Loucy (cell line): ENCODE measurements around the gene CH25H.

Experiments used
- H2AFZ ChIP-seq: fragments of 200-600 bp; sonication (generic); 2 replicates; pipeline ENCODE4 v1.6.0; 2016; ENCODE audit warnings: antibody characterized with exemption, mild to moderate bottlenecking, low read length, moderate library complexity
- H3F3A ChIP-seq: fragments of 200-600 bp; 2 replicates; pipeline ENCODE4 v1.6.0; 2016; ENCODE audit warnings: antibody characterized with exemption, low read depth, mild to moderate bottlenecking
- H3K27me3 ChIP-seq: fragments of 200-600 bp; sonication (generic); 2 replicates; pipeline ENCODE4 v1.6.1; 2014; ENCODE audit warnings: low read length, mild to moderate bottlenecking; ENCODE audit not compliant: insufficient read depth, poor library complexity, severe bottlenecking
- H3K36me3 ChIP-seq: fragments of 200-600 bp; sonication (generic); 2 replicates; pipeline ENCODE4 v1.6.1; 2016; ENCODE audit warnings: low read length; ENCODE audit not compliant: insufficient read depth
- H3K4me1 ChIP-seq: fragments of 200-600 bp; sonication (generic); 2 replicates; pipeline ENCODE4 v1.5.1; 2014; ENCODE audit warnings: low read length, mild to moderate bottlenecking; ENCODE audit not compliant: insufficient read depth, poor library complexity, severe bottlenecking
- H3K4me2 ChIP-seq: fragments of 200-600 bp; sonication (generic); 2 replicates; pipeline ENCODE4 v1.6.0; 2014; ENCODE audit warnings: antibody characterized with exemption, low read length, low read depth, mild to moderate bottlenecking; ENCODE audit not compliant: poor library complexity, severe bottlenecking
- H3K4me3 ChIP-seq: fragments of 200-600 bp; sonication (generic); 2 replicates; pipeline ENCODE4 v1.5.1; 2014; ENCODE audit warnings: low read length, mild to moderate bottlenecking, mixed read lengths; ENCODE audit not compliant: poor library complexity, severe bottlenecking
- H3K79me2 ChIP-seq: fragments of 200-600 bp; sonication (generic); 2 replicates; pipeline ENCODE4 v1.6.1; 2014; ENCODE audit warnings: low read length; ENCODE audit not compliant: insufficient read depth
- H3K9ac ChIP-seq: fragments of 200-600 bp; sonication (generic); 2 replicates; pipeline ENCODE4 v1.6.0; 2014; ENCODE audit warnings: mild to moderate bottlenecking, low read depth, low read length, moderate library complexity; ENCODE audit not compliant: poor library complexity, severe bottlenecking
- H3K9me2 ChIP-seq: fragments of 200-600 bp; sonication (generic); replicated peaks from 2 replicates; pipeline ENCODE4 v1.6.1; 2016; ENCODE audit warnings: low read depth, low read length, mixed read lengths
- H3K9me3 ChIP-seq: fragments of 200-600 bp; sonication (generic); 2 replicates; pipeline ENCODE4 v1.6.1; 2014; ENCODE audit warnings: mild to moderate bottlenecking, antibody characterized with exemption, low read length, low read depth; ENCODE audit not compliant: insufficient read depth
- H4K20me1 ChIP-seq: fragments of 200-600 bp; sonication (generic); 2 replicates; pipeline ENCODE4 v1.6.0; 2014; ENCODE audit warnings: antibody characterized with exemption, low read length, mild to moderate bottlenecking; ENCODE audit not compliant: insufficient read depth, poor library complexity, severe bottlenecking
- EZH2phosphoT487 ChIP-seq: fragments of 200-600 bp; IDR thresholded peaks from 2 replicates; pipeline ENCODE4 v1.6.1; 2018; ENCODE audit warnings: antibody characterized with exemption, mild to moderate bottlenecking, moderate library complexity, borderline replicate concordance
- TF ChIP-seq, protein P1 (sequence below): fragments of 200-600 bp; sonication (generic); conservative IDR thresholded peaks from 2 replicates; pipeline ENCODE4 v1.5.1; 2014; ENCODE audit warnings: mild to moderate bottlenecking, antibody characterized with exemption, low read length

Gene CH25H

DNA sequence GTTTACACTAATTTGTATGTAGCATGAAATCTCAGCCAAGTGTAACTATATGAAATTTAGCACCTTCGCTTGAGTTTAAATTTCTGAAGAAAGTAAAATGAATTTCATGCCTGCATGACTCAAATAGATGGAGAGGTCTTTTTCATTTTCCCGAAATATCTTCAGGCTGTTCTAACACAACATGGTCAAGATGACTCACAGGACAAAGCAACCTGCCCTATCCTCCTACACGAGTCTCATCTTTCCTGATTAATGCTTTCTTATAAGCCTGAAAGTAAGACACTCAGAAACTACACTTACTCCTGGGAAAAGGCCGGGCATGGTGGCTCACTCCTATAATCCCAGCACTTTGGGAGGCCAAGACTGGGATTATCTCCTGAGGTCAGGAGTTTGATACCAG, 41.2 kb downstream of the CH25H start:
- Histone ChIP-seq H2AFZ (no peak overlapping the region), H3K9me3 (no peaks in the 10 kb centered on the region)
- TF ChIP-seq EZH2phosphoT487, result no peak
- TF ChIP-seq, protein P1, sequence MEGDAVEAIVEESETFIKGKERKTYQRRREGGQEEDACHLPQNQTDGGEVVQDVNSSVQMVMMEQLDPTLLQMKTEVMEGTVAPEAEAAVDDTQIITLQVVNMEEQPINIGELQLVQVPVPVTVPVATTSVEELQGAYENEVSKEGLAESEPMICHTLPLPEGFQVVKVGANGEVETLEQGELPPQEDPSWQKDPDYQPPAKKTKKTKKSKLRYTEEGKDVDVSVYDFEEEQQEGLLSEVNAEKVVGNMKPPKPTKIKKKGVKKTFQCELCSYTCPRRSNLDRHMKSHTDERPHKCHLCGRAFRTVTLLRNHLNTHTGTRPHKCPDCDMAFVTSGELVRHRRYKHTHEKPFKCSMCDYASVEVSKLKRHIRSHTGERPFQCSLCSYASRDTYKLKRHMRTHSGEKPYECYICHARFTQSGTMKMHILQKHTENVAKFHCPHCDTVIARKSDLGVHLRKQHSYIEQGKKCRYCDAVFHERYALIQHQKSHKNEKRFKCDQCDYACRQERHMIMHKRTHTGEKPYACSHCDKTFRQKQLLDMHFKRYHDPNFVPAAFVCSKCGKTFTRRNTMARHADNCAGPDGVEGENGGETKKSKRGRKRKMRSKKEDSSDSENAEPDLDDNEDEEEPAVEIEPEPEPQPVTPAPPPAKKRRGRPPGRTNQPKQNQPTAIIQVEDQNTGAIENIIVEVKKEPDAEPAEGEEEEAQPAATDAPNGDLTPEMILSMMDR, result no peak

DNA sequence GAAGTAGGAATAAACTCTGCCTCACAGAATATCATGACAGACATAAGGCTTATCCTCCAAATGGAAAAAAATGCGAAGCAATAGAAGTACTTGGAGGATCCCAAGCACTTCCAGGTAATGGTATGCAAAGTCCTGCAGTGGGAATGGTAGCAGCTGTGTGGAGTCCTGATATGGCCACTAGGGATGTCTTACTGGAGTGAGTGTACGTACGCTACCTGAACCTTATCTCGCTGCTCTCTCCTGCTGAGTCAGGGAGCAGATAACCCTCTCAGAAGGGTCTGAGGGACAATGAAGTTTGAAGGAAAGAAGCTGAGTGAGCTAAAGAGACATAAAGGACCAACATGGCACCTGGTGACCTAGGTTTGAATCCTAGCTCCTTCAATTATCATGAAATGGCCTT, 42.2 kb downstream of the CH25H start:
- Histone ChIP-seq H3K9ac (no peak overlapping the region), H3K4me3 (no peak overlapping the region), H3F3A (no peaks in the 10 kb centered on the region), H3K4me1 (peaks cover 9% of the 10 kb centered on the region), H3K9me2 (no peaks in the 10 kb centered on the region), H3K9me3 (no peaks in the 10 kb centered on the region), H3K4me2 (no peak overlapping the region), H3K79me2 (no peaks in the 10 kb centered on the region), H2AFZ (no peak overlapping the region), H3K27me3 (no peaks in the 10 kb centered on the region), H4K20me1 (no peaks in the 10 kb centered on the region), H3K36me3 (no peaks in the 10 kb centered on the region)
- TF ChIP-seq EZH2phosphoT487, result no peak
- TF ChIP-seq, protein P1, result no peak

More for the DNA sequence above, 41.2 kb downstream of the CH25H start:
- Histone ChIP-seq H3K79me2 (no peaks in the 10 kb centered on the region), H3K36me3 (no peaks in the 10 kb centered on the region), H3K4me1 (peaks cover 9% of the 10 kb centered on the region), H3K4me3 (no peak overlapping the region), H3K4me2 (no peak overlapping the region), H3K9ac (no peak overlapping the region), H3F3A (no peaks in the 10 kb centered on the region), H3K27me3 (no peaks in the 10 kb centered on the region), H4K20me1 (no peaks in the 10 kb centered on the region), H3K9me2 (no peaks in the 10 kb centered on the region)

DNA sequence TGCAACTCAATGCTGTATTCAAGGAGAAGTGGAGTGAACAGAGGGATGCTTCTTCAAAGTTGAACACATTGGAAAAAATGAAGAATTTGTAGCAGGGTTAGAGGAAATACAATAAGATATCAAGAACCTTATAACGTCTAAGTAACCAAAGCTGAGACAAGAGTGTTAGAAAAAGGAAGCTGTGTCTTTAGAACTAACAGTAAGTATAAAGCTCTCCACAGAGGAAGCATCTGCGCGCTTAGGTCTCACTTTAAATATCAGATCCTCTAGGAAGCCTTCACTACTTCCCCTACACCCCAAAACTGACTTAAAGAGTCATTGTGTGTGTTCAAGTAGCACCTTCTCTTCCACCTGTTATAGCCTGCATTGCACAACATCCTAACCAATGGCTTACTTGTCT, 43.0 kb downstream of the CH25H start:
- Histone ChIP-seq H2AFZ (no peak overlapping the region), H3K4me1 (peaks cover 9% of the 10 kb centered on the region), H3K36me3 (no peaks in the 10 kb centered on the region), H3K27me3 (no peaks in the 10 kb centered on the region), H3K79me2 (no peaks in the 10 kb centered on the region), H3K9me2 (no peaks in the 10 kb centered on the region), H3K4me3 (no peak overlapping the region), H3K9ac (no peak overlapping the region), H3K9me3 (no peaks in the 10 kb centered on the region), H3F3A (no peaks in the 10 kb centered on the region), H3K4me2 (no peak overlapping the region), H4K20me1 (no peaks in the 10 kb centered on the region)
- TF ChIP-seq EZH2phosphoT487, result no peak
- TF ChIP-seq, protein P1, result no peak
